Trophoblast cell (in vitro differentiated cells and primary cell): Measurements from ENCODE around the gene STAT3.
"Not testable (repeated sequence)": the region's sequence is repeated elsewhere in the genome, so short reads cannot be mapped to it uniquely, and the experiment has no call there.

Experiments used
- DNase-seq, 2 donors: peaks; one replicate each; pipeline ENCODE4 v3.0.0-alpha.2; 2016
- H2AFZ ChIP-seq: 2 replicates; pipeline ENCODE4 v1.6.1; 2013; ENCODE audit warnings: low read length, moderate library complexity, mild to moderate bottlenecking; ENCODE audit not compliant: insufficient read depth, poor library complexity
- H2AK5ac ChIP-seq: 2 replicates; pipeline ENCODE4 v1.6.1; 2013; ENCODE audit warnings: mild to moderate bottlenecking, low read length
- H2BK120ac ChIP-seq: 2 replicates; pipeline ENCODE4 v1.6.1; 2013; ENCODE audit warnings: low read length, mild to moderate bottlenecking, moderate library complexity; ENCODE audit not compliant: insufficient read depth, poor library complexity
- H2BK12ac ChIP-seq: 2 replicates; pipeline ENCODE4 v1.6.1; 2013; ENCODE audit warnings: mild to moderate bottlenecking, low read length, moderate library complexity
- H2BK5ac ChIP-seq: 2 replicates; pipeline ENCODE4 v1.6.1; 2013; ENCODE audit warnings: low read length, low read depth, moderate library complexity, mild to moderate bottlenecking; ENCODE audit not compliant: poor library complexity
- H3K14ac ChIP-seq: 2 replicates; pipeline ENCODE4 v1.6.1; 2013; ENCODE audit warnings: mild to moderate bottlenecking, low read length
- H3K18ac ChIP-seq: 2 replicates; pipeline ENCODE4 v1.6.1; 2013; ENCODE audit warnings: mild to moderate bottlenecking, low read length
- H3K23ac ChIP-seq: 2 replicates; pipeline ENCODE4 v1.6.1; 2013; ENCODE audit warnings: low read length
- H3K27ac ChIP-seq: 2 replicates; pipeline ENCODE4 v1.5.1; 2013; ENCODE audit warnings: low read depth, mild to moderate bottlenecking, inconsistent platforms, low read length, moderate library complexity
- H3K27me3 ChIP-seq: 2 replicates; pipeline ENCODE4 v1.6.1; 2013; ENCODE audit warnings: inconsistent platforms, mild to moderate bottlenecking, low read length, moderate library complexity; ENCODE audit not compliant: insufficient read depth
- H3K36me3 ChIP-seq, 2 experiments: 1 replicate in 1 of 2; 2 replicates in 1 of 2; pipeline ENCODE4 v1.6.1; 2013; ENCODE audit warnings: low read length in 2 of 2, mild to moderate bottlenecking in 2 of 2, moderate library complexity in 1 of 2; ENCODE audit not compliant: insufficient read depth in 2 of 2, control insufficient read depth in 1 of 2
- H3K4ac ChIP-seq: 2 replicates; pipeline ENCODE4 v1.6.1; 2013; ENCODE audit warnings: low read depth, mild to moderate bottlenecking, low read length, moderate library complexity
- H3K4me1 ChIP-seq, 2 experiments: 1 replicate in 1 of 2; 2 replicates in 1 of 2; pipeline ENCODE4 v1.6.1; 2013; ENCODE audit warnings: low read length in 2 of 2, mild to moderate bottlenecking in 2 of 2, moderate library complexity in 1 of 2; ENCODE audit not compliant: insufficient read depth in 2 of 2, control insufficient read depth in 1 of 2
- H3K4me2 ChIP-seq: 2 replicates; pipeline ENCODE4 v1.6.1; 2013; ENCODE audit warnings: inconsistent platforms, mild to moderate bottlenecking, low read length, moderate library complexity
- H3K4me3 ChIP-seq: 2 replicates; pipeline ENCODE4 v1.5.1; 2013; ENCODE audit warnings: mild to moderate bottlenecking, low read depth, low read length, inconsistent platforms
- H3K79me1 ChIP-seq: one replicate; pipeline ENCODE4 v1.6.1; 2013; ENCODE audit warnings: low read length
- H3K79me2 ChIP-seq: 2 replicates; pipeline ENCODE4 v1.6.1; 2013; ENCODE audit warnings: low read length, mild to moderate bottlenecking; ENCODE audit not compliant: control insufficient read depth, insufficient read depth, poor library complexity
- H3K9ac ChIP-seq: 2 replicates; pipeline ENCODE4 v1.6.1; 2013; ENCODE audit warnings: mild to moderate bottlenecking, low read length
- H3K9me3 ChIP-seq: 2 replicates; pipeline ENCODE4 v1.6.1; 2013; ENCODE audit warnings: low read depth, mild to moderate bottlenecking, control low read depth, inconsistent platforms, low read length; ENCODE audit not compliant: insufficient read depth
- H4K12ac ChIP-seq: 2 replicates; pipeline ENCODE4 v1.6.1; 2013; ENCODE audit warnings: low read depth, mild to moderate bottlenecking, low read length, moderate library complexity
- H4K8ac ChIP-seq: 2 replicates; pipeline ENCODE4 v1.6.1; 2013; ENCODE audit warnings: low read depth, mild to moderate bottlenecking, low read length, moderate library complexity
- H4K91ac ChIP-seq: one replicate; pipeline ENCODE4 v1.6.1; 2013; ENCODE audit warnings: low read depth, mild to moderate bottlenecking, low read length, moderate library complexity
- WGBS: extraction: QIAGEN DNeasy Blood & Tissue Kit; methylation state at CpG from one replicate; pipeline ENCODE4 v1.1.7; 2013; ENCODE audit warnings: missing lambda C conversion rate; ENCODE audit not compliant: insufficient read length, insufficient coverage; ENCODE audit errors: extremely low coverage; 5-methylcytosine and 5-hydroxymethylcytosine counted together

The STAT3 gene

GRCh38 chr17:42422412-42422957, 34.2 kb upstream of the STAT3 start:
- Histone ChIP-seq H4K91ac (peak overlapping the region; percentile 8), H3K27me3 (peaks cover 8% of the 10 kb centered on the region), H3K4me3 (peak overlapping the region; percentile 78), H3K18ac (peak overlapping the region; percentile 6), H2BK120ac (peak overlapping the region; percentile 27), H2BK5ac (no peak overlapping the region), H4K8ac (no peak overlapping the region), H3K14ac (peak overlapping the region; percentile 10), H3K9ac (peak overlapping the region; percentile 68), H2AK5ac (no peak overlapping the region), H3K23ac (no peak overlapping the region), H3K4ac (no peak overlapping the region), H2AFZ (peak overlapping the region; percentile 23), H2BK12ac (no peak overlapping the region), H3K79me2 (peaks cover 1% of the 10 kb centered on the region), H4K12ac (no peak overlapping the region), H3K36me3 (no peaks in the 10 kb centered on the region), H3K4me1 (peaks cover 11 to 23% of the 10 kb centered on the region in 2 experiments), H3K4me2 (peak overlapping the region; percentile 53), H3K9me3 (no peaks in the 10 kb centered on the region), H3K79me1 (peaks cover 12% of the 10 kb centered on the region), H3K27ac (peak overlapping the region; percentile 1)
- DNase-seq = peak; percentile 77 to 82
- WGBS = no CpG with 5 or more reads among the region's 44 CpGs

GRCh38 chr17:42421507-42422338, 33.5 kb upstream of the STAT3 start:
- no CpG with 5 or more reads among the region's 59 CpGs for WGBS
- no peak overlapping the region for H2AFZ ChIP-seq
- H3K4me2 ChIP-seq = peak overlapping the region; percentile 53
- H3K79me2 ChIP-seq = peaks cover 1% of the 10 kb centered on the region
- peak overlapping the region; percentile 68 for H3K9ac ChIP-seq
- H3K4me3 ChIP-seq = peak overlapping the region; percentile 78
- peaks cover 12% of the 10 kb centered on the region for H3K79me1 ChIP-seq
- peak overlapping the region; percentile 40 for H3K4ac ChIP-seq
- H3K4me1 ChIP-seq = peaks cover 11 to 23% of the 10 kb centered on the region in 2 experiments
- H2BK12ac ChIP-seq = no peak overlapping the region
- DNase-seq = peak; percentile 41 to 53
- peak overlapping the region; percentile 5 for H3K18ac ChIP-seq
- no peak overlapping the region for H3K27ac ChIP-seq
- no peak overlapping the region for H2BK5ac ChIP-seq
- peaks cover 8% of the 10 kb centered on the region for H3K27me3 ChIP-seq
- no peak overlapping the region for H4K12ac ChIP-seq
- H3K36me3 ChIP-seq = no peaks in the 10 kb centered on the region
- no peaks in the 10 kb centered on the region for H3K9me3 ChIP-seq
- no peak overlapping the region for H3K23ac ChIP-seq
- peak overlapping the region; percentile 39 for H2AK5ac ChIP-seq
- peak overlapping the region; percentile 28 for H4K91ac ChIP-seq
- peak overlapping the region; percentile 14 for H2BK120ac ChIP-seq
- H4K8ac ChIP-seq = peak overlapping the region; percentile 46
- H3K14ac ChIP-seq = peak overlapping the region; percentile 4

- H2AK5ac ChIP-seq = peak overlapping the region; percentile 39
- no peak overlapping the region for H4K8ac ChIP-seq
- peaks cover 12% of the 10 kb centered on the region for H3K79me1 ChIP-seq
- no peak overlapping the region for H3K18ac ChIP-seq
- peak overlapping the region; percentile 5 for H4K91ac ChIP-seq
- no peaks in the 10 kb centered on the region for H3K9me3 ChIP-seq
- no peak overlapping the region for H2BK120ac ChIP-seq
- H3K27ac ChIP-seq = no peak overlapping the region
- peak overlapping the region; percentile 53 for H3K4me2 ChIP-seq
- H3K4me1 ChIP-seq = peaks cover 11 to 23% of the 10 kb centered on the region in 2 experiments
- peak overlapping the region; percentile 40 for H3K4ac ChIP-seq
- H3K4me3 ChIP-seq = peak overlapping the region; percentile 78
- peaks cover 1% of the 10 kb centered on the region for H3K79me2 ChIP-seq
- no peak overlapping the region for H4K12ac ChIP-seq
- H3K9ac ChIP-seq = no peak overlapping the region
- no peak for DNase-seq
- no peak overlapping the region for H3K23ac ChIP-seq
- no peaks in the 10 kb centered on the region for H3K36me3 ChIP-seq
- H2AFZ ChIP-seq = no peak overlapping the region
- H2BK5ac ChIP-seq = no peak overlapping the region
- H2BK12ac ChIP-seq = no peak overlapping the region
- WGBS = no CpG with 5 or more reads among the region's 6 CpGs
- no peak overlapping the region for H3K14ac ChIP-seq
- H3K27me3 ChIP-seq = peaks cover 8% of the 10 kb centered on the region
Observed at GRCh38 chr17:42421136-42421506, 32.9 kb upstream of the STAT3 start.

- H2AFZ ChIP-seq, H3K9me3 ChIP-seq, H2BK12ac ChIP-seq, H3K36me3 ChIP-seq, H3K23ac ChIP-seq, H4K8ac ChIP-seq, H3K27ac ChIP-seq, DNase-seq, H3K79me2 ChIP-seq, H2AK5ac ChIP-seq, H3K9ac ChIP-seq, H2BK120ac ChIP-seq, H3K4ac ChIP-seq, H3K4me2 ChIP-seq, H3K14ac ChIP-seq, H2BK5ac ChIP-seq, H3K4me3 ChIP-seq, H4K91ac ChIP-seq, H4K12ac ChIP-seq, H3K18ac ChIP-seq, H3K27me3 ChIP-seq: not testable (repeated sequence)
- WGBS = no CpG with 5 or more reads among the region's 5 CpGs
- Histone ChIP-seq H3K79me1 (peaks cover 12% of the 10 kb centered on the region), H3K4me1 (peaks cover 11 to 24% of the 10 kb centered on the region in 2 experiments)
Observed at GRCh38 chr17:42417981-42418380, 29.7 kb upstream of the STAT3 start.
